ENCODE results near the gene PDE3A.

GRCh38 chr12:20513189-20513588 is 144.9 kb downstream of the PDE3A start:
- no peak for TF ChIP-seq CTCF (IDR thresholded peaks at IDR 0.05)
- TF ChIP-seq POLR2A (IDR thresholded peaks at IDR 0.05): no peak
